Psoas muscle (tissue), 8 donors: ENCODE results near the gene ACTN4. TPM values are rescaled to one million over a fixed set of nuclear protein-coding genes. Genes with fewer than 3 reads are reported as not detected.
A peak's percentile ranks its signal among the peaks of the same experiment; 100 is the strongest.

Experiments used
- ATAC-seq, 4 donors: fragments of 200-7000 bp; cut with Tn5 transposase; one replicate each; pipeline ENCODE4 v1.9.1; 2020; ENCODE audit warnings: moderate library complexity in 3 of 4, mild to moderate bottlenecking in 2 of 4
- DNase-seq, 2 donors: peaks; one replicate each; pipeline ENCODE4 v3.0.0-alpha.2; 2020
- H3K27ac ChIP-seq: fragments of 200-600 bp; one replicate; pipeline ENCODE4 v1.8.0; 2022
- H3K27me3 ChIP-seq, 3 donors: fragments of 200-600 bp in 1 of 3; one replicate each; pipeline versions ENCODE4 v1.6.1 to v1.8.0; 2013 to 2022; ENCODE audit warnings: low read length in 2 of 3, mild to moderate bottlenecking in 2 of 3, moderate library complexity in 1 of 3; ENCODE audit not compliant: insufficient read depth in 3 of 3
- H3K36me3 ChIP-seq, 2 donors: fragments of 200-600 bp in 1 of 2; one replicate each; pipeline versions ENCODE4 v1.6.1 to v1.8.0; 2013 to 2022; ENCODE audit warnings: low read depth in 1 of 2, mild to moderate bottlenecking in 1 of 2, moderate library complexity in 1 of 2; ENCODE audit not compliant: insufficient read depth in 1 of 2
- H3K4me1 ChIP-seq: fragments of 200-600 bp; one replicate; pipeline ENCODE4 v1.8.0; 2022
- H3K4me3 ChIP-seq: fragments of 200-600 bp; one replicate; pipeline ENCODE4 v1.8.0; 2022; ENCODE audit warnings: mild to moderate bottlenecking
- H3K9me3 ChIP-seq: fragments of 200-600 bp; one replicate; pipeline ENCODE4 v1.8.0; 2022
- CTCF ChIP-seq: fragments of 200-600 bp; IDR thresholded peaks from one replicate; pipeline ENCODE4 v1.8.0; 2022; ENCODE audit warnings: antibody characterized with exemption
- WGBS, 3 donors: extraction: QIAGEN DNeasy Blood & Tissue Kit; methylation state at CpG; one replicate each; pipeline versions ENCODE4 v1.1.6 to v1.1.7; 2013; 5-methylcytosine and 5-hydroxymethylcytosine counted together
- intact Hi-C, 2 donors: fragments of 100-400 bp; cut with DNase I; formaldehyde crosslinking; loops; one replicate each; pipeline versions ENCODE4 v1.11.0 to v1.14.2; 2022
- polyA plus RNA-seq, 3 donors: library from polyadenylated mRNA; stranded (reverse); fragments of 200-250 nt; gene quantifications; one replicate each; pipeline ENCODE4 v1.2.3, GENCODE V29; 2013
- total RNA-seq, 4 donors: library from RNA; stranded (reverse); fragmentation: NEBNext Ultra II Directional in 2 of 4; extraction: Animal tissue kit (Norgen Biotek cat#: 25700) in 2 of 4; gene quantifications; one replicate each; pipeline versions ENCODE4 v1.2.1 to v1.2.4, GENCODE V29; 2021 to 2023
- donor health status: healthy with polysubstance abuse.
- donor health status: DM: no; HTN: no; CAD: no; lungs with moderate emphysema.
- donor health status: Bipolar disorder and iron deficiency.
- donor health status: healthy.
- donor health status: DM: yes; HTN: yes; CAD: no.
- donor health status: DM: no; HTN: no; CAD: no.
- donor health status: DM: no; HTN: no; CAD: no.
- donor health status: DM: yes; HTN: yes; CAD: no.

Gene ACTN4
- total and polyA plus RNA-seq, 7 donors, result 38.3 to 127 (median 79.9) TPM

- 15 to 39% (median 24%) methylated on average over 10 of the region's 10 CpGs for WGBS, 3 donors
- Histone ChIP-seq H3K27ac (peak overlapping the region; percentile 98), H3K36me3 (no peaks in the 10 kb centered on the region), H3K4me3 (peak overlapping the region; percentile 16), H3K27me3 (no peaks in the 10 kb centered on the region), H3K4me1 (peaks cover 79% of the 10 kb centered on the region), H3K9me3 (no peaks in the 10 kb centered on the region)
- ATAC-seq (peak in 1 of 4 donors; percentile 15), DNase-seq (no peak)
- TF ChIP-seq CTCF, result peak; percentile 51
- intact Hi-C loops, result no loop called here
Observed at GRCh38 chr19:38685666-38686529, 38.4 kb downstream of the ACTN4 start.

- Histone ChIP-seq H3K27me3 (no peaks in the 10 kb centered on the region), H3K27ac (peak overlapping the region; percentile 98), H3K36me3 (no peaks in the 10 kb centered on the region), H3K4me3 (no peak overlapping the region), H3K4me1 (peaks cover 76% of the 10 kb centered on the region), H3K9me3 (no peaks in the 10 kb centered on the region)
- ATAC-seq, result no peak
- intact Hi-C loops, result no loop called here
- TF ChIP-seq CTCF, result no peak
- no peak for DNase-seq
- 74 to 79% (median 75%) methylated on average over 5 of the region's 5 CpGs for WGBS, 3 donors
Observed at GRCh38 chr19:38686530-38686888, 39.1 kb downstream of the ACTN4 start.

- no peak overlapping the region for H3K4me3 ChIP-seq
- 69 to 87% (median 76%) methylated on average over 7 of the region's 7 CpGs for WGBS, 3 donors
- no peak for ATAC-seq
- H3K4me1 ChIP-seq, result peaks cover 77% of the 10 kb centered on the region
- H3K27me3 ChIP-seq, result no peaks in the 10 kb centered on the region
- no peak for DNase-seq
- H3K9me3 ChIP-seq, result no peaks in the 10 kb centered on the region
- no peak for TF ChIP-seq CTCF
- H3K36me3 ChIP-seq, result no peaks in the 10 kb centered on the region
- peak overlapping the region; percentile 98 for H3K27ac ChIP-seq
- intact Hi-C loops, result no loop called here
Observed at GRCh38 chr19:38687837-38688378, 40.5 kb downstream of the ACTN4 start.

GRCh38 chr19:38690146-38690545 is 42.7 kb downstream of the ACTN4 start:
- H3K27ac ChIP-seq, result peak overlapping the region; percentile 98
- H3K27me3 ChIP-seq, result no peaks in the 10 kb centered on the region
- DNase-seq (no peak), ATAC-seq (no peak)
- H3K4me1 ChIP-seq, result peaks cover 77% of the 10 kb centered on the region
- no peaks in the 10 kb centered on the region for H3K9me3 ChIP-seq
- 93 to 94% (median 93%) methylated on average over 14 of the region's 14 CpGs for WGBS, 3 donors
- no peak overlapping the region for H3K4me3 ChIP-seq
- no peaks in the 10 kb centered on the region for H3K36me3 ChIP-seq
- no peak for TF ChIP-seq CTCF
- intact Hi-C loops, result loop anchor here (5.0 kb wide), 1 partner anchor 38 kb away; no protein-coding TSS in a partner anchor
